Stimulated activated CD4-positive, alpha-beta T cell treated with anti-CD3 and anti-CD28 coated beads, Interleukin-2, amount 100 ng/mL, for 48 hours (primary cell): ENCODE data around the gene ABCB9.
A peak's percentile ranks its signal among the peaks of the same experiment; 100 is the strongest.
"Not testable (repeated sequence)": the region's sequence is repeated elsewhere in the genome, so short reads cannot be mapped to it uniquely, and the experiment has no call there.

Source experiments
- DNase-seq, 2 donors: peaks; one replicate each; pipeline ENCODE4 v3.0.0-alpha.2; 2020

ABCB9 gene

DNA sequence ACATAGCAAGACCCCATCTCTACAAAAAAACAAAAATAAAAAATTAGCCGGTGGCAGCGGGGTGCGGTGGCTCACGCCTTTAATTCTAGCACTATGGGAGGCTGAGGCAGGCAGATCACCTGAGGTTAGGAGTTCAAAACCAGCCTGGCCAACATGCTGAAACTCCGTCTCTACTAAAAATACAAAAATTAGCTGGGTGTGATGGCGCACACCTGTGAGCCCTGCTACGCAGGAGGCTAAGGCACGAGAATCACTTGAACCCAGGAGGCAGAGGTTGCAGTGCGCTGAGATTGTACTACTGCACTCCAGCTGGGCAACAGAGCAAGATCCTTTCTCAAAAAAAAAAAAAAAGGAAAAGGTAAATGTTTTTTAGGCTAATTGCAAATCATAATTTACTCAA is 73.5 kb downstream of the ABCB9 start:
- not testable (repeated sequence) for DNase-seq

DNA sequence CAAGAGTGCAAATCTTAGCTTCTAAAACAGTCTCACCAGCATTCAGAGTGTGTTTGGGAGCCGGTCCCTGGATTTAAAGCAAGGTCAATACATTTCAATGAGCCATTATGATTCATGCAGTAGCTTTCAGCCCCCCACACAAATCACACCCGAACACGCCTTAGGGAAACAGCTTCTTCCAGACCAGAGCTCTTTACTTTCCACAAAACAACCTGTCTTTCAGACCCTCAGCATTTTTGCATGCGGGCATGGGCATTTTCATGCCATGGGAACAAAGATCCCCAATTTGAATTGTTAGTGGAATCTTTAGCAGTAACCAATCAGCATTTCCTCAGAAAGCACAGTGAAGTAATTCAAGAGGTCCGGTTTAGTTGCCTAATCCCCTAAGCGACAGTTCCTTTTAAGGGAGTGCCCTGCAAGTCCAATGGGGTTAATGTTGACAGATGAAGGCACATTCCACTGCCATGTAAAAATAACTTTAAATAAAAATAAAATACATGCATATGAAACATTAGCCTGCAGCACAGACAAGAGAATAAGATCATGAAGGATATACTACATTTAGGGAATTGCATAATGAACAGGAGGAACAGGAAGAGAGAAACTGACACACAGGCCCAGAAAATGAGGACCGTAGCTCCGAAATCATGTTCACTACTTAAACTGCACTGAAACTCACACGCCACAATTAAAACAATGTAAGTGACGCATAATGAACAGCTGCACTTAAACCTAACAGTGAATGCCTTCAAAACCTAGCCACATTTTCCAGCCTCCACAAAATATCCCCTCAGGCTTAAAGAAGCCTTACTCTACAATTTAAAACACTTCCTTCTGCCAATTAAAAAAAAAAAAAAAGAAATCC is 74.4 kb downstream of the ABCB9 start:
- DNase-seq: no peak

DNA sequence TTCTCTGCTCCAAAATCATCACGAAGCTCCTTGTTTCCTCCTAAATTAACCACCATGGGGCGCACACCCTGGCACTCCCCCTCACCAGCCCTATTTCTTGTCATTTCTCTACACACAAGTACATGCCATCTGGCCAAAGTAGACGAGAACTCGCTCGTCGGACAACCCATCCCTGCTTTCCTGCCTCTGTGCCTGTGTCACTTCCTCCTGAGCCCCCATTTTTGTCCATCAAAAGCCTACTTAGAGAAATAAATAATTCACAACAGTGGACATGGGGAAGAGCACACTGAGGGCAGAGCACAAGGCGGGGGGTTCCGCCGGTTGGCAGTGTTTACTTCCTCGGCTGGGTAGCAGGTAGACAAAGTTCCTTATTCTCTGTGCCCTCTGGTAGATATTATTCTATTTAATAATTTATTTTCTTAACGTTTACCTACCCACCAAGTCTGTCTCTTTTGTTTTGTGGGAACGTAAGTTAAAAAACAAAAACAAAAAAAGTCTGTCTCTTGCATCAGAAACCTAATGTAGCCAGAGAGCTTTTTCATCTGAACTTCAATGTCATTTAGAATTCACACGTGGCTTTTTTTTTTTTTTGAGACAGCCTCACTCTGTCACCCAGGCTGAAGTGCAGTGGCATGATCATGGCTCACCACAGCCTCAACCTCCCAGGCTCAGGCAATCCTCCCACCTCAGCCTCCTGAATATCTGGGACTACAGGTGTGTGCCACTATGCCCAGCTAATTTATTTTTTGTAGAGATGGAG is 76.3 kb downstream of the ABCB9 start:
- DNase-seq: no peak

DNA sequence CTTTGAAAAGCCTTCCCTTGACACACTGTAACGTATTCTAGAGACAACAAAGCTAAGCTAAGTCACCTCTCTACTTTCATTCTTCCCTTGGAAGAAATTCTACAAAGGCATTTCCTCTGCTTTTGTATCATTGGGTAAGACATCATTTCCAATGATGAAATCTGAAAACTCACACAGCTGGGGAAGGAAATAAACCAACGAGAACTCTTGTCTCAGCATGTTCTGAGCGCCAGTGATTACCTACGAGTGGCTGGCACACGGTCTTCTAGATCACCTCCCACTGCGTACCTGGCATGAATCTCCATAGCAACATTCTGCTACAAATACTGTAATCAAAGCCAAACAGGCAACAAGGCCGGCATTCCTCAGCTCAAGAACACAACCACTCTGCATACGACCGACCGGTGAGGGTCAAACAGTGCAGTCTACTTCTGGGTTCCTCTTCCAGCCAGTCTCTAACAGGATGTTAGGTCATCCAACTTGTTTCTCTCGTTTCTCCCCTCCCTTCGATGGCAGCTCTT is 78.0 kb downstream of the ABCB9 start:
- DNase-seq: no peak

DNA sequence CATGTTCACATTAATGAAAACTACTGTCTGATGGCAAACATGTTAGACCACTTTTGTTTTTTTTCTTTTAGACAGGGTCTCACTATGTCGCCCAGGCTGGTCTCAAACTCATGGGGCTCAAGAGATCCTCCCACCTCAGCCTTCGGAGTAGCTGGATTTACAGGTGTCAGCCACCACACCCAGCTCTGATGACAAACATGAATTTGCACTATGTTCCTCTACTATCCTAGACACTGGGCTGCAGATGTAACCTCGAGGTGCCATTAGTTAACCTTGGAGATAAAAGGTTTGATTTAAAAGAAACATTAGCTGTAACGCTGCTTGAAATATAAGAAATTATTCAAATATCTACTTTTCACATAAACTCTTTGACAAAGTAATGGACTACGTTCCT is 78.4 kb downstream of the ABCB9 start:
- no peak for DNase-seq

DNA sequence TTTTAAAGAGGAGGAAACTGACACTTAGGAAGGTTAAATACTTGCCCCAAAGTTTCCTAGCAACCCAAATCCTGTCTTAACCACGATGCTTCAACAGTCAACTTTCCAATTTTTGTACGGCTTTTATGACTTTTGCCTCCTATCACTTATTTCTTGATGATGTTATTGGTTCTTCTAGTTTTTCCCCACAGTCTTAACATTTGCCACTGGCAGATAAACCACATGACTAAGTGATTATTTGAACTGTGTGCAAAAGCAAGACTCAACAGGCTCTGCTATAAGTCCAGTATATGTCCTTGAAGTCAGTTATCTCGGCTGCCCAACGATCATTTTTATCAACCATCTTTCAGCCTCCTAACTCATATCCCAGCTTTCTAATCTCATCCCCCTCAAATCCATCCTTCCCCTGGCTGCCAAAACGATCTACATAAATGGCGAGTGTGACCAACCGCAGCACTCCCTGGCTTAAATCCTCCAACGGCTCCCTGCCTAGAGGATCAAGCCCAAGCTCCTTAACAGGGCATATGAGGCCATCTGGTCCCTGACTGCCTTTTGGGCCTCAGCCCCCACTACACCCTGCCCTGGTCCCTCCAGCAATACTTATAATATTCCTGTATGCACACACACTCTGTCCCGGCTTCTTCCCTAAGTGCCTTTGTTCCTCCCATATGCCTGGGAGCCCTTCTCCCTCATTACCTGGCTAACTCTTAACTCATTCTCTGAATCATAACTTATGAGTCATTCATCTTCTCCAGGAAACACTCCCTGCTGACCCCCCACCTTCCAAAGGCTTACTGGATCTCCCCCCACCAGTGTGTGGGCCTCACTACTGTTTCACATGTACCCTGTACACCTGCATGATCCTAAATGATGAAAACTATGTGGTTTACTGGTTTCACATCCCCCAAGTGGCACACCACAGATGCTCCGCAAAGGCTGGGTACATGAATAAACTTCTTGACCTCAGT is 79.1 kb downstream of the ABCB9 start:
- DNase-seq: peak; percentile 31 to 35

DNA sequence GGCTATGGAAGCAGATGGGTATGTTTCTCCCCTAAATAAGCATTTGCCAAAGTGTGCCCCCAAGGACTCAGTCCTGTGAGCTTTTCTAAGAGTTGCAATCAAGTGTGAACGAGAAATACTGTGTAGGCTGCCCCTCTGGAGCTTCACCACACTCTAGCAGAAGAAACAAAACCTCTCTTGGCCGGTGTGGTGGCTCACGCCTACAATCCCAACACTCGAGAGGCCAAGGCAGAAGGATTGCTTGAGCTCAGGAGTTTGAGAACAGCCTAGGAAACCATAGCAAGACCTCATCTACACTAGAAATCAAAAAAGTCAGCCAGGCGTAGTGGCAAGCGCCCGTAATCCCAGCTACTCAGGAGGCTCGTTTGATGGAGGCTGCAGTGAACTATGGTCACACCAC is 80.1 kb downstream of the ABCB9 start:
- DNase-seq: no peak

DNA sequence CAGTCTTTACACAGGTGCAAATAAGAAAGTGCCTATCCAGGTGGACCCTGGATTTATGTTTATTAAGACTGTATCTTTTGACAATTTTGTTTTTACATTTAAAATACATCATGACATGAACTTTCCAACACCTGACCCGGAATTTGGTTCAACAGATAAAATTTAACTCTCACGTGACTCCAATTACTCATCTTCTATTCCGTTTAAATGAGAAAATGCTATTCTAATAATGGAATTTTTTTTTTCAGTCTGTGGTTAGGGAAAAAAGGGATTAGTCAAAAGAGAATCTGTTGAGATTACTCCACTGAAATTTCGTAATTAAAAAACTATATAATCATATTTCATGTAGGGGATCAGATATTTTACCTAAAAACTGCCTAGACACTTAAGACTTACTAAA is 81.4 kb downstream of the ABCB9 start:
- DNase-seq: no peak

DNA sequence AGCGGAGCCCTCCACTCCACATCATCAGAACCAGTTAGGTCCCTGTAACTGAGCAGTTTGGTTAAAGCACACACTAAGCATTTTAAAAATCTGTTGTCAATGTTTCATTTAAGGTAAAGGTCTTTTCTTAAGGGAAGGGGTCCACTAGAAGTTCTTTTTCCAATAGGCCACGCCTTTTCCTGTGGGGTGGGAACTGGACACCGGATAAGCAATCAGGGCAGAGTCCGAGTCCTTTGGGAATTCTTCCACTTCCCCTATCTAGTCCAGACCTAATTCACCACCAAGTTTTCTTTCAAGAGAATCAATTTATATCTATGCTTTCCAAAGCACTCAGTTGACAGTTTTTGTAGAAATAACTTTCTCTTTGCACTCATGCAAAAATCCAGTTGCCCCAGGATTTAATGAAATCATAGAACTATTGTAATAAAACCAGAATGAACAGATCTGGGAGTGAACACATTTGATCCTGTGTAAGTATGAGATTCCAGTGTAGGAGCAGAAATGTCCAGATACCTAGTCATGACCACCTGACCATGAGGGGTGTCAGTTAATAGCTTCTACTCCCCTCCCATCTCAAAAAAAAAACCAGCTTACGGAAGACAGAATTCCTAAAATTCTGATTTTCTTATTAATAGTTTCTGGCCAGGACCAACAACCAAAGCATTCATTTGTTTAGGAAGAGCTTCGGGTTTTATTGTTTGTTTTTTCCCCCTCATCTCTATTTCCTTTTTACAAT is 82.0 kb downstream of the ABCB9 start:
- no peak for DNase-seq

DNA sequence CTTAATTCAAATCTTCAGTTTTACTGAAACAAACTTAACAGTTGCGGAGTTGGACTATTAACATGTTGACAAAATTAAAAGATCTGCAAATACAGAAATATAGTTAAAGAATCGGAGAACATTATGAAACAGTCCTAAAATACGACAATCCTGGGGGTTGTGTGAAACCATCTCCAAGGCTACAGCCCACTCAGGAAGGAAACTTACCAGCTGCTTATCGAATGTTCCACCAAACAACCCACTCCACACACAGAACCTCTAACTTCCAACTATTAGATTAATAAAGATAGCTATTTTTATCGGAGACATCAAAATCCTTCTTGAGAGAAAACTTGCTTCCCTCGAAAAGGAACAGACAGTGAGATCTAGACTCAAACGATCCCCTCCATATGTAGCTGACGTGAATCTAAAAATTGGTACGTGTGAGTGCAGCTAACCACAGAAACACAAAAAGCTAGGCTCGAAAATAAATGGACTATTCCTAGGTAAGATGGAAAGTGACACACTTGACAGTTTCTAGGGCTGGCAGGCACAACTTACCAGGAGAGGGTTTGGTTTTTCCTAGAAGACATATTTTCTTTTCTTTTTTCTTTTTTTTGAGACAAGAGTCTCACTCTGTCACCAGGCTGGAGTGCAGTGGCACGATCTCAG is 83.2 kb downstream of the ABCB9 start:
- no peak for DNase-seq

DNA sequence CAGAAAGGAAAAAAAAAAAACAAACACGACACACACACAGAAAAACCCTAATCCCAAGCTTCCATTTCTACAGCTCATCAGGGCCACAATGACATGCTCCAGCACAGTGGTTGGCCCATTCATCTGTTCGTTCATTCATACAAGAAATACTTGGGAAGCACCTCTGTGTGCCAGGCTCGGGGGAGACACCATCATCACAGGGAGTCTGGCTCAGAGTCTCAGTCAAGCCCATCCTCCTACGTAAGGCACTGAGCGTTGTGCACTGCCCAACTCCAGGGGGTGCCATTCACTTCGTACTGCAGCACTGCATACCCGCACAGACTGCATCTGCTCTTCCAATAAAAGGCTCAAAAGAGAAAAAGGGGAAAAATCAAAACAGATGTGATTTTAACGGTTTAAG is 85.6 kb downstream of the ABCB9 start:
- peak in 1 of 2 donors; percentile 30 for DNase-seq

DNA sequence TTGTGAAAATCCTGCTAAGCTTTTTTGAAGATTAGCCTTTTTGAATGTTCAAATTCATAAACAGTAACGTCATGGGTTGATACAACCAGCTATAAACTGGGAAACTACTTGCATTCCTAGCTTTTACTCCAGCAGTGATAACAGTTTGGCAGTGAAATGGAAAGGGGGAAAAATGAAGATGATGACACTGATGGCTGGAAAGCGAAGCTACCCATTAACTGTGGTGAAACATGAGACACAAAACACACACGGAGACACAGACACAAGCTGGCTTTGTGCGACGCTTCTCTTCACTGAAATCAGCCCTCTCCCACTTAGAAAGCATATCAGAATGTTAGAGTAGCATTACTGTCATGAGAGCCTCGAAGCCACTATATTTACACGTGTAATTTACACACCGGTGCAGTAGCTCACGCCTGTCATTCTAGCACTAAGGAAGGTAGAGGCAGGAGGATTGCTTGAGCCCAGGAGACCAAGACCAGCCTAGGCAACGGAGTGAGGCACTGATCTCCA is 86.1 kb downstream of the ABCB9 start:
- no peak for DNase-seq
